H54 (cell line): ENCODE data around the gene CCDC34.

Experiments
- DNase-seq: peaks from one replicate; pipeline ENCODE4 v3.0.0; 2011; ENCODE audit warnings: low spot score, mixed read lengths; ENCODE audit not compliant: insufficient read length
- FAIRE-seq: peaks from 3 replicates; lab custom pipeline; 2011; peaks lifted over from hg19 to GRCh38; lab: Jason Lieb, UNC
- POLR2A ChIP-seq: IDR thresholded peaks from 2 replicates; pipeline ENCODE4 v1.6.1; 2011; ENCODE audit warnings: low read depth, mild to moderate bottlenecking, low read length

Gene CCDC34

GRCh38 chr11:27363576-27364117, 632 bp upstream of the CCDC34 start:
- TF ChIP-seq POLR2A: no peak
- DNase-seq (no peak), FAIRE-seq (no peak)

DNA sequence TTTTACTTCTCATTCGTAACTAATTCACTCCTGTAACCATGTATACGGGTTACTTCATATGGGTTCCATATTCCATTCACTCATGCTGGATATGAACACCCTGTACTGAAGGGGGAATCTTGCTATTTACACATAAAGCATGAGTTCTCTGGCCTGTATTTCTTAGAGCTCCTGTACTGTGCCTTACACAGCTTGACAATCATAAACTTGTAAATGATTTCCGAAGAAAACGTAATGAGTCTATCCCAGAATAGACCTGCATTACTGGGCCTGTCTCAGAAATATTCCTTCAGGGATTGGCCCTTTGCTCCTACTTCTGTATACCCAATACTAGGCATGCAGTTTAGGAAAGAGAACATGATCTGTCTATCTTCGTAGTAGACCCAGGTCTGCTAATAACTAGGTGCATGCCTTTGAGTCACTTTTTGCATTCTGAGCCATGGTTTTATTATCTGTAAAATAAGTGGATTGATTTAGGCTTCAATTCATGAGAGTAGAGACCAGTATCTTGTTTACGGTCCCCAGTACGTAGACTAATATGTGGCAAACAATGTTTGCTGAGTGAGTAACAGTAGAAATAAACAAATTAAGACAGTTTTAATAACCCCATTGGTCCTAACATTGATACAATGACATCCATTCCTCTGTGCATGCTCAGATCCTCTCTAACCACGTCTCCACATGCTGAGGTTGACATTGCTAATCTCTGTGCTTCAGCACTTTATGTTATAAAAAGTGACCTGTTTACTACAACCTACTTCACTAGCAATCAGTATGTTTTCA, 1.2 kb downstream of the CCDC34 start:
- DNase-seq (no peak), FAIRE-seq (peak; percentile 82)
- TF ChIP-seq POLR2A: no peak

DNA sequence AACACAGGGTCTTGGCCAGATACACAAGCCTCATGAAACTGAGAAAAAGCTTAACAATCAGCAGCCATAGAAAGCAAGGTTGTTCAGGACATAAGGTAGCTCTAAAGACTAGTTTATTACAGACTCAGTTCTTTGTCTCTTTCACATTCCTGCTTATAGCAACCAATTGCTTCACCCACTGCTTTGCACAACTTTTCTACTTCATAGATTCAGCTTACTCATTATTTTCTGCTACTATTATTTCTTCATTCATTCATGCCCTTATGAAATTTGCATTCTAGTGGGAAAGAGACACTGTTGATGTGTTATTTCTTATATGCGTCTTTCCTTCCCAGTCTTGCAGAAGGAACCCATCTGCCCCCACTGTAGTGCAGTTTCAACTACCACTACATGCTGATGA, 4.7 kb downstream of the CCDC34 start:
- TF ChIP-seq POLR2A: no peak
- FAIRE-seq (no peak), DNase-seq (no peak)

DNA sequence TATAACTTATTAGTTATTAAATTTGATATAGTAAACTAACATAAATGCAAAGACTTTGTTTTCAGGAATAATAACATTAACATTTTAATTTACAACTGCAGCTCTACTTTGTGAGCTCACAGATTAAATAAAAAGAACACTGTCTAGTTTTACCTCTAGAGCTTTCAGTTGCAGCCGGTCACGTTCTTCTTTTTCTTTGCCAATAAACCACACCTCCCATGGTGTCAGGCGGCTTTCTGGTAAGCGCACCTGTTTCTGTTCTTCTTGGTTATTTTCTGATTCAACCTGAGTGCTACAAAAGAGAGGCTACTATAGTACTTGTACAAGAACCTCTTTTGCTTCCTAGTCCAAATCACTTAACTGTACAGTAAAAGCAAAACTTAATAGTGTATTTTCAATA, 5.8 kb downstream of the CCDC34 start:
- no peak for TF ChIP-seq POLR2A
- FAIRE-seq (no peak), DNase-seq (no peak)

GRCh38 chr11:27356624-27357222, 6.3 kb downstream of the CCDC34 start:
- FAIRE-seq: no peak
- no peak for DNase-seq
- TF ChIP-seq POLR2A: no peak

- no peak for TF ChIP-seq POLR2A
- DNase-seq (no peak), FAIRE-seq (no peak)
Observed at GRCh38 chr11:27355575-27356104, 7.4 kb downstream of the CCDC34 start.

GRCh38 chr11:27354359-27354965, 8.6 kb downstream of the CCDC34 start:
- no peak for DNase-seq
- TF ChIP-seq POLR2A: no peak
- FAIRE-seq: no peak

DNA sequence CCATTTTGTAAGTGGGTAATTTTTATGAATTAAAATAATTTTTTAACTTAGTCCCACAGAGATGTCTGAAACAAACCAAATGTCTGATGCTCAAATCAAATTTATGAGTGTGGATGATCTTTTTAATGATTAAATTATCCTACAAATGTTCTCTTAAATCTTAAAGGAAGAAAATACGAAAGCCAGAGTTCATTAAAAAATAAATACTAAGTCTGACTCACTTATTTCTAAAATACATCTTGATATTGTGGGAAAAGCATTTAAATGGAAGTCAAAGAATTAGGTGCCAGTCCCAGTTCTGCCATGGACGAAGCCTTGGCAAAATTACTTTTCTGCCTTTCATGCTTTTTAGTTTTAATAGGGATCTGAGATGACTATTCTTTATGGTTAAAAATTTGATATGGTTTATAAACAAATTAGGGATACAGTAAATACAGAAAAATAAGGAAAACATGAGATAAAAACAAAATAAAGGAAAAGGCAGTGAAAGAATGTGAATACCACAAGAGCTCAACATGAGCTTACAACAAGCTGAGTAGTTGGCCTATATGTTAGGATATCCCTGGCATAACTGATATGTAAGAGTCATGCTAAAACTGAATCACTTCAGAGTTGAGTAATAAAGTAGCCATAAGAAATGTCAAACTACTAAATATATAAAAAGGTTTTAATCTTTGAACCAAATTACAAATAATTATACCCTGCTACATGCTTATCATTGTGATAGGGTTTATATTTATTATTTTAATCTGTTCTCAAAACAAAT, 9.2 kb downstream of the CCDC34 start:
- TF ChIP-seq POLR2A: no peak
- FAIRE-seq (peak; percentile 68), DNase-seq (peak; percentile 25)

- DNase-seq (no peak), FAIRE-seq (no peak)
- no peak for TF ChIP-seq POLR2A
Observed at GRCh38 chr11:27352781-27353180, 10.2 kb downstream of the CCDC34 start.

GRCh38 chr11:27350511-27350910, 12.5 kb downstream of the CCDC34 start:
- no peak for TF ChIP-seq POLR2A
- FAIRE-seq: no peak
- no peak for DNase-seq

DNA sequence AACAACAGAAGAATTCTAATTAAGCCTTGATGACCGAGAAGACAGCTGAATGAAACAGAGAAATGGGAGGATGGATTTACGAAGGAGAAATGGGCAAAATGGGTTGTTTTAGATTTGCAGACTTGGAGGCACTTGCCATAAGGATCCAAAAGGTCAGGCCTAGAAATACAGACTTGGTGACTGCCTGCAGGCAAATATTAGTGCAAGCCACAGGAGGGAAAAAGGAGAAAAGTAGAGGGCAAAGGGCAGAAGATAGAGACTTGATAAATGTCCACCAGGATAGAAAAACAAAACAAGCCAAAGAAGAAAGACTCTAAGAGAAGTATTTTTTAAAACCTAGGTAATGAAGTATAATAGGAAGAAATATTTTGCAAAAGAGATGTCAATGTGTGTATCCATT, 13.1 kb downstream of the CCDC34 start:
- FAIRE-seq: peak; percentile 20
- no peak for TF ChIP-seq POLR2A
- no peak for DNase-seq

GRCh38 chr11:27348340-27348873, 14.6 kb downstream of the CCDC34 start:
- DNase-seq: no peak
- no peak for TF ChIP-seq POLR2A
- no peak for FAIRE-seq
